GM12878 (cell line): ENCODE measurements around the gene ANKRD17. TPM values are rescaled to one million over a fixed set of nuclear protein-coding genes. Genes with fewer than 3 reads are reported as not detected.

Experiments used
- ATF7 ChIP-seq: fragments of 450-650 bp; IDR thresholded peaks from 2 replicates; pipeline ENCODE4 v1.6.1; 2016; ENCODE audit warnings: low read depth, mild to moderate bottlenecking
- CHD1 ChIP-seq: IDR thresholded peaks from 2 replicates; pipeline ENCODE4 v1.6.1; 2012; ENCODE audit warnings: low read depth, low read length, improper control_type of control experiment
- E2F4 ChIP-seq: IDR thresholded peaks from 2 replicates; pipeline ENCODE4 v1.6.1; 2012; ENCODE audit warnings: low read depth, low read length, improper control_type of control experiment
- FOXM1 ChIP-seq: IDR thresholded peaks from 2 replicates; pipeline ENCODE4 v1.6.1; 2012; ENCODE audit warnings: low read depth, mild to moderate bottlenecking, inconsistent platforms, low read length, moderate library complexity
- HDAC6 ChIP-seq: fragments of 200-600 bp; sonication (generic); IDR thresholded peaks from one replicate; pipeline ENCODE4 v1.8.0; 2017; ENCODE audit warnings: antibody characterized with exemption; ENCODE audit not compliant: unreplicated experiment
- MLLT1 ChIP-seq: fragments of 450-650 bp; IDR thresholded peaks from 2 replicates; pipeline ENCODE4 v1.6.1; 2016; ENCODE audit warnings: mild to moderate bottlenecking
- RELA ChIP-seq: fragments of 450-650 bp; IDR thresholded peaks from 2 replicates; pipeline ENCODE4 v1.8.0; 2014; ENCODE audit warnings: borderline replicate concordance; ENCODE audit not compliant: partially characterized antibody
- REST ChIP-seq: IDR thresholded peaks from 2 replicates; pipeline ENCODE4 v1.6.1; 2012; ENCODE audit warnings: mild to moderate bottlenecking, low read depth, low read length
- polyA plus RNA-seq, 11 experiments: library from polyadenylated mRNA; depleted of rRNA in 4 of 11; unstranded in 6 of 11; stranded (reverse) in 5 of 11; fragments of >200 nt; fragmentation: Nextera tagmentation in 4 of 11; fragmentation: Illumina TruSeq in 1 of 11; extraction: Ambion mirVana in 4 of 11; extraction: Trizol in 1 of 11; gene quantifications; 1 replicate in 1 of 11; 2 replicates in 10 of 11; pipeline versions ENCODE4 v1.2.1 to v1.2.3, GENCODE V29; 2011 to 2016; ENCODE audit warnings: inconsistent platforms in 2 of 11, missing spikeins in 2 of 11, low read depth in 1 of 11
- total RNA-seq, 4 experiments: library from RNA; depleted of rRNA in 3 of 4; stranded (reverse); fragments of >200 nt in 3 of 4; fragmentation: Illumina TruSeq in 1 of 4; extraction: Trizol in 1 of 4; gene quantifications; 2 replicates each; pipeline versions ENCODE4 v1.2.1 to v1.2.3, GENCODE V29; 2013 to 2021

ANKRD17 gene
- total and polyA plus RNA-seq, 10 of the 15 experiments (the other 5 are each of a cell fraction or from before 2014, with no cell fraction given) = 11.7 to 46.5 (median 32.6) TPM

GRCh38 chr4:73252001-73252400 lies 6.6 kb downstream of the ANKRD17 start (continued):
- TF ChIP-seq MLLT1 = no peak
- no peak for TF ChIP-seq REST
- no peak for TF ChIP-seq RELA
- no peak for TF ChIP-seq ATF7
- no peak for TF ChIP-seq HDAC6
- TF ChIP-seq CHD1 = no peak
- TF ChIP-seq E2F4 = no peak
- TF ChIP-seq FOXM1 = no peak
